ENCODE data around the gene SLX9. TPM values are rescaled to one million over a fixed set of nuclear protein-coding genes. Genes with fewer than 3 reads are reported as not detected.

Gene SLX9
- polyA plus RNA-seq, 3 donors: 12.6 to 23.3 (median 19.8) TPM

DNA sequence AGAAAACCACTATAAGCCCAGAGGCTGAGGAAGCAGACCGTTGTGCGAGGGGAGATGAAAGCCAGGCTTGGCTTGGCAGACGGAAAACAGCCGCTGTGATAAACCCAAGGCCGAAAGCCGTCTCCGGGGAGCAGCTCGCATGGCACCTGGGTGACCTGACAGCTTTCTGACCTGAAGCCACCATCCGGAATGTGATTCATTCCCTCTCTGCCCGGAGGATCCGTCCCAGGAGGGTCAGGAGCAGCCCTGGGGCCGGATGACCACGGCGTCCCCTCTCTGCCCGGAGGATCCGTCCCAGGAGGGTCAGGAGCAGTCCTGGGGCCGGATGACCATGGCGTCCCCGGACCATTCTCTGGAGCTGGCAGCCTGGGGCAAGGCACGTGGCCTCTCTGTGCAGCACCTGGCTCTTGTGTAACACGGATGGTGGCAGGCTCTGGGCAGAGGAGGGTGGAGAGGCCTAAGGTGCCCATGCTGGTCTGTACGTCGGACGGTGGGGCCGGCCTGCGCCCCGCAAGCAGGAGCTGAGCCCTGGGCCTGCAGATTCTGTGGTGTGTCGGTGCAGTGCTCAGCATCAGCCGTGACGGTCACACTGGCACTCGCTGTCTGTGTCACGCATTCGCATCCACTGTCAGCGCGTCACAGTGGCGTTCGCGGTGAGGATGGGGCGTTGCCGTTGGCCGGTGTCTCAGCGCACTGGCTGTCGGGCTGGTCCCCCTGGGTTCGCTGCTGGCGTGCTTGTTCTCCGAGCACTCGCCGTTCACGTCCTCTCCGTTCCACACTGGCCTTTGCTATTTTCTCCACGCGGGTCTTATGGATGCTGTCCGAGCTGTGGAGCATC is 50.3 kb downstream of the SLX9 start:
- no peak for DNase-seq (ENCODE audit: extremely low read depth in 1 of 11, low read depth in 9 of 11, low spot score in 4 of 11)

- DNase-seq (ENCODE audit: extremely low read depth in 1 of 11, low read depth in 9 of 11, low spot score in 4 of 11): no peak
Measured at GRCh38 chr21:44990921-44991320, 51.1 kb downstream of the SLX9 start.

- DNase-seq (ENCODE audit: extremely low read depth in 1 of 11, low read depth in 9 of 11, low spot score in 4 of 11): no peak
Measured at GRCh38 chr21:44991538-44992483, 52.0 kb downstream of the SLX9 start.

DNA sequence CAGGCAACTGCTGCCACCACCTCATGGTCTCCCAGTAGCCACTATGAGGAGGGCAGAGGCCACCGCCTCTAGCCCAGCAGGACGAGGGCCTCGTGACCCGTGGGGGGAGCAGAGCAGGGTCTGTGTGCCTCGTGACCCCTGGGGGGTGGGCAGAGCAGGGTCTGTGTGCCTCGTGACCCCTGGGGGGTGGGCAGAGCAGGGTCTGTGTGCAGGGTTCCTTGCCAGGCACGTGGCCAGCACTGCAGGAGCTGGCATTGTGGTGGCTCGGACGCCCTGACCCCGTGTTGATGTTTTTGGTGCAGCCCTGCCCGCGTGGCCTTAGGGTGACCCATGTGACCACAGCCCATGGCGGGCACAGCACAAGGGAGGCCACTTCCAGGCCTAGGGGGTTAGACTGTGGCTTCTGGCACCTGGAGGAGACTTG is 52.8 kb downstream of the SLX9 start:
- no peak for DNase-seq (ENCODE audit: extremely low read depth in 1 of 11, low read depth in 9 of 11, low spot score in 4 of 11)

GRCh38 chr21:44993321-44994046 is 53.7 kb downstream of the SLX9 start:
- DNase-seq (ENCODE audit: extremely low read depth in 1 of 11, low read depth in 9 of 11, low spot score in 4 of 11): no peak

DNA sequence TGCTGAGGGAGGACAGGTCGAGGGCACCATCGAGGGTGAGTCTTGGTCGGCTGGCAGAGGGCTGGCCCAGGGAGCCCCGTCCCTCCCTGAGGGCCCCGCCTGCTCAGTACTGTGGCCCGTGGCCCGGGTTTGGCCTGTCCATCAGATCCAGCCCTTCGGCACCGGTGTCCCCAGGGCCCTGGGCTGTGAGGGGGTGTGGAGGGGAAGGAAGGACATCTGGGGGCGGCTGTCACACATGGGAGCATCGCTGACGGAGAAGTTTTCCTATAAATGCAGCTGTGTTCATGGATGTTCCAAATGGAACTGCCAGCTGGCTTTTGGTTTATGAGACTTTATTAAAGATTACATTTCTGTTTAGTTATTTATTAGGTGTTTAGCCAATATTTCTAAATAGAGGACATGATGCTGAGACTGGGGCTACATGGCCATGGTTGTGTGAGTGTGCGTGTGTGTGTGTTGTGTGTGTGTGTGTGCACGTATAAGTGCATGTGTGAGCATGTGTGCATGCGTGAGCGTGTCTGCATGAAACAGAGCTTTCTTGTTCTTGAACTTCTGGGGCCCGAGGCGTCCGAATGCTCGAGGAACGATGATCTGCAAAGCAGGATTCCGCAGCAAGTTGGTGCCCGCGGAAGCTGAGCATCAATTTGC is 54.3 kb downstream of the SLX9 start:
- no peak for DNase-seq (ENCODE audit: extremely low read depth in 1 of 11, low read depth in 9 of 11, low spot score in 4 of 11)

DNA sequence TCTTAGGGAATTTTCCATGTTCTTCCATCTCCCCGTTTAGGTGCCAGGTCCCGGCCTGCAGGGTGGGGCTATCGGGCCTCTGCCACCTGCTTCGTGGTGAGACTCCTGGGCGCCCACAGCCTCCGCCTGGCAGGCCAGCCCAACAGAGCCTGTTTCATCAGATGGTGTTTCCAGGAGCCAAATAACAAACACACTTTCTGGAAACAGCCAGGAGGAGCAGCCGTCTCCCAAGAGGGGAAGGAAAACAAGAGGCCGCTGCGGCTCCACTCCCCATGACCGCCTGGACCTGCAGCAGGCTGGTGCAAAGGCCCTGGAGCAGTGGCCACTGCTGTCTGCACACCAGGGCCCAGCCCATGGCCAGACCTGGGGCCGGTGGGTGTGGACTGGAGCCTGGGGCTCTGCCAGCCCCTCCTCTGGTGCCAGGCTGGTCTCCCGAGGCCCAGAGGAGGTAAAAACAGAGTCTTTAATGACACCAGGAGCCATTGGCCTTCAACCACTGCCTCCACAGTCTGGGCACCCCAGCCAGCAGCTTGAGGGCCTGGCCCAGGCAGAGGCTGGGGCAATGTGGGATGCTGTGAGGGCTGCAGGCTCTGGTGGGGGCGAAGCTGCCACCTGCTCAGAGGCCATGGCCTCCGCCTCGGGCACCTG is 55.0 kb downstream of the SLX9 start:
- no peak for DNase-seq (ENCODE audit: extremely low read depth in 1 of 11, low read depth in 9 of 11, low spot score in 4 of 11)

- no peak for DNase-seq (ENCODE audit: extremely low read depth in 1 of 11, low read depth in 9 of 11, low spot score in 4 of 11)
Measured at GRCh38 chr21:44995343-44995941, 55.6 kb downstream of the SLX9 start.

- no peak for DNase-seq (ENCODE audit: extremely low read depth in 1 of 11, low read depth in 9 of 11, low spot score in 4 of 11)
Measured at GRCh38 chr21:44996096-44996495, 56.3 kb downstream of the SLX9 start.

DNA sequence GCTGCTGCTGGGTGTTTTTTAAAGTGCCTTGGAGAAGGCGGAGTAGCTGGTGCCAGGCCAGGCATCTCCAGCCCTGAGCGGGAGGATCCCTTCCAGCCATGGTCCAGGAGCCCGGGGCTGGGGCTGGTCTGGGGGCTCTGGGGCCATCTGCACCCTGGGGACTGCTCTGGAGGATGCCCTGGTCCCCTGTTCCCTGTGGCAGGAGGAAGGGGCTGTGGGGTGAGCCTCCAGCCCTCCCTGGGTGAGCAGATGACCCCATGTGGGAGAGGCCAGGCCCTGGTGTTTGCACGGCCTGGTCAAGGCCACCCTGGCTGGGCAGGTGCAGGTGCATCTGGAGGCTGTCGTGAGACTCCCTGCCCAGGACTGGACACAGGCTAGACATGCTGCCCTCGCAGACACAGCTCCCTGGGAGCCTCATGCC is 56.7 kb downstream of the SLX9 start:
- no peak for DNase-seq (ENCODE audit: extremely low read depth in 1 of 11, low read depth in 9 of 11, low spot score in 4 of 11)

GRCh38 chr21:44996983-44997936 is 57.4 kb downstream of the SLX9 start:
- no peak for DNase-seq (ENCODE audit: extremely low read depth in 1 of 11, low read depth in 9 of 11, low spot score in 4 of 11)

DNA sequence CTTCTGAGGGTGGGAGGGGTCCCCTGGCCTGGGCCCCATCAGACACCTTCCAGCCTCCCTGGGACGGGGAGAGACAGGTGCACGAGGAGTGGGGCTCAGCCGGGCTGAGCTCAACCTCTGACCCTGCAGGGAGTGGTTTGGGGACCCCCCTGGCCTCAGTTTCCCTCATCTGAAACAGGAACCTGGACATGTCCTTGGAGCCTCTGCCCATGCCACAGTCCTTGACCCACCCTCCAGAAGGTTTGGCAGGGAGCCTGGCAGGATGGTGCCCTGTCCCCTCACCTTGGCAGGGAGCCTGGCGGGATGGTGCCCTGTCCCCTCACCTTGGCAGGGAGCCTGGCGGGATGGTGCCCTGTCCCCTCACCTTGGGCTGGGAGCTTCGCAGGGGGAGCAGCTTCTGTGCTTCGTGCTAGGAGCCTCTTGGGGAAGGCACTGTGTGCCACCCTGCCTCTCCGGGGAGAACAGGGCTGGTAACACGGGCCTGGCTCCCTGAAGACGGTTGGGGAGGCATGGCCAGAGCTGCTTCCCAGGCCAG is 58.3 kb downstream of the SLX9 start:
- DNase-seq (ENCODE audit: extremely low read depth in 1 of 11, low read depth in 9 of 11, low spot score in 4 of 11): no peak

- DNase-seq (ENCODE audit: extremely low read depth in 1 of 11, low read depth in 9 of 11, low spot score in 4 of 11): no peak
Measured at GRCh38 chr21:44998621-44999427, 59.0 kb downstream of the SLX9 start.

GRCh38 chr21:44999428-44999971 is 59.7 kb downstream of the SLX9 start:
- no peak for DNase-seq (ENCODE audit: extremely low read depth in 1 of 11, low read depth in 9 of 11, low spot score in 4 of 11)

DNA sequence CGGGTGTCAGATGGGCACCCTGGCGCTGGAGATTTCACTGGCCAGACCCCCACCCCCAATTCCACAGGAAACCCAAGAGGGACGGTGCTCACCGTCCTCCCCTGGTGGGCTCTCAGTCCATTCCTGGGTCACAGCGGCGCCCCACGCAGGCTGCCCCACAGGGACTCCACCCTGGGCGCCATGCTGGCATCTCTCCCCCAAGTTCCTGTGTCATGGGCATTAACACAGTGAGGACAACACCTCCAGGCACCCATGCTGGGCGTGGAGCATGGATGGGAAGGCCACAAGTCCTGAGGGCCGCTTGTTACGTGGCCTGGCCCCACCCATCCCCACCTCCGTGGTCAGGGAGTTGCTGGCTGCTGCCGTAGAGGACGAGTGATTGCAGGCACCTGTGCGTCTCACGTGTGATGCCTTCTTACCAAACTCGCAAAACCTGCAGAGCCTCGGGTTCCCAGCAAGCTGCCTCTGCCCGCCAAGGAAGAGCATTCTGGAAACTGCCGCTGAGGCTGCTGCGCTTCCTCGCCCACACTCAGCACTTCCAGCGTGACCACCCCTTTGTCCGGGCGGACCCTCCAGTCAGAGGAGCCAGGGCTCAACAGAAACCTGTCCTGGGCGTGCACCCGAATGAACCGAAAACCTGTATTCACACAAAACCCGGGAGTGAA is 60.3 kb downstream of the SLX9 start:
- no peak for DNase-seq (ENCODE audit: extremely low read depth in 1 of 11, low read depth in 9 of 11, low spot score in 4 of 11)
